Endothelial cell (in vitro differentiated cells): Measurements from ENCODE around the gene RNF183. TPM values are rescaled to one million over a fixed set of nuclear protein-coding genes. Genes with fewer than 3 reads are reported as not detected.
A peak's percentile ranks its signal among the peaks of the same experiment; 100 is the strongest.

Experiments
- DNase-seq: peaks from one replicate; pipeline ENCODE4 v3.0.0; 2021; ENCODE audit warnings: low spot score
- H3K27ac Mint-ChIP-seq: one replicate; pipeline ENCODE4 v1.8.0; 2021; ENCODE audit warnings: mixed read lengths, inconsistent platforms; ENCODE audit not compliant: unreplicated experiment
- H3K27me3 Mint-ChIP-seq: one replicate; pipeline ENCODE4 v1.8.0; 2021; ENCODE audit warnings: mild to moderate bottlenecking, moderate library complexity, mixed read lengths, inconsistent platforms; ENCODE audit not compliant: unreplicated experiment
- H3K36me3 Mint-ChIP-seq: one replicate; pipeline ENCODE4 v1.8.0; 2021; ENCODE audit warnings: mild to moderate bottlenecking, low read depth, mixed read lengths, inconsistent platforms; ENCODE audit not compliant: unreplicated experiment
- H3K4me1 Mint-ChIP-seq: one replicate; pipeline ENCODE4 v1.8.0; 2021; ENCODE audit warnings: mild to moderate bottlenecking, mixed read lengths, inconsistent platforms; ENCODE audit not compliant: unreplicated experiment
- H3K4me3 Mint-ChIP-seq: one replicate; pipeline ENCODE4 v1.8.0; 2021; ENCODE audit warnings: mild to moderate bottlenecking, mixed read lengths, inconsistent platforms; ENCODE audit not compliant: unreplicated experiment
- H3K9me3 Mint-ChIP-seq: one replicate; pipeline ENCODE4 v1.8.0; 2021; ENCODE audit warnings: mixed read lengths, inconsistent platforms; ENCODE audit not compliant: unreplicated experiment
- total RNA-seq: library from RNA; stranded (reverse); fragmentation: NEBNext Ultra II Directional; extraction: Animal tissue kit (Norgen Biotek cat#: 25700); gene quantifications from one replicate; pipeline ENCODE4 v1.2.1, GENCODE V29; 2021; ENCODE audit not compliant: unreplicated experiment
- TF ChIP-seq, protein P1 (sequence below): fragments of 200-600 bp; sonication (generic); IDR thresholded peaks from one replicate; pipeline ENCODE4 v1.5.0; 2021; ENCODE audit warnings: antibody characterized with exemption; ENCODE audit not compliant: unreplicated experiment

The RNF183 gene
- total RNA-seq, 1 donor from 2014 or later = not detected

DNA sequence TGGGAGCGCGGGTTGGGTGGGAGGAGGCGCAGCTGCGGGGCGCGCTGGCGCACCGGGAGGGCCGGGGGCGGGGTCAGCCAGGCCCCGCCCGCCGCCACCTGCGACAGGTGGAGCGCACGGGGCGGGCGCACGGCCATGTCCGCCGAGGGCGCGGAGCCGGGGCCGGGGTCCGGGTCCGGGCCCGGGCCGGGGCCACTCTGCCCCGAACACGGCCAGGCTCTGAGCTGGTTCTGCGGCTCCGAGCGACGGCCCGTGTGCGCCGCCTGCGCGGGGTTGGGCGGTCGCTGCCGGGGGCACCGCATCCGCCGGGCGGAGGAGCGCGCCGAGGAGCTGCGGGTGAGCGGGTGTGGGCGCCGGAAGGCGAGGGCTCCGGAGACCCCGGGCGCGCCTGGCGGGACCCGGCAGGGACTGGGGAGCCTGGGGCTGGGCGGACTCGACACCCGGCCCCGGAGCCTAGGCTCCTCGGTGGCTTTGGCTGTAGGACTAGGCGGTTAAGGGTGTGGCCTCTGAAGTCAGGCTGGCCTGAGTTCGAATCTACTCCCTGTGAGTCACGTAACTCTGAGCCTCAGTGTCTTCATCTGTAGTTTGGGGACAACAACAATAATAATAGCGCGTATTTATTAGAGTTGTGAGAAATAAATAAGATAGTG, 46.4 kb upstream of the RNF183 start, which contains the start of gene BSPRY:
TSS of gene BSPRY (plus strand) at position 97 of the 650 bp plus-strand sequence. CDS start at position 136, 39 bp downstream.
- Mint-ChIP-seq H3K27me3 (peaks cover 12% of the 10 kb centered on the region), H3K4me3 (peak within 1 kb of the TSS; percentile 83), H3K4me1 (peaks cover 9% of the 10 kb centered on the region), H3K9me3 (no peaks in the 10 kb centered on the region), H3K36me3 (no peaks in the 10 kb centered on the region), H3K27ac (no peak within 1 kb of the TSS)
- TF ChIP-seq, protein P1, sequence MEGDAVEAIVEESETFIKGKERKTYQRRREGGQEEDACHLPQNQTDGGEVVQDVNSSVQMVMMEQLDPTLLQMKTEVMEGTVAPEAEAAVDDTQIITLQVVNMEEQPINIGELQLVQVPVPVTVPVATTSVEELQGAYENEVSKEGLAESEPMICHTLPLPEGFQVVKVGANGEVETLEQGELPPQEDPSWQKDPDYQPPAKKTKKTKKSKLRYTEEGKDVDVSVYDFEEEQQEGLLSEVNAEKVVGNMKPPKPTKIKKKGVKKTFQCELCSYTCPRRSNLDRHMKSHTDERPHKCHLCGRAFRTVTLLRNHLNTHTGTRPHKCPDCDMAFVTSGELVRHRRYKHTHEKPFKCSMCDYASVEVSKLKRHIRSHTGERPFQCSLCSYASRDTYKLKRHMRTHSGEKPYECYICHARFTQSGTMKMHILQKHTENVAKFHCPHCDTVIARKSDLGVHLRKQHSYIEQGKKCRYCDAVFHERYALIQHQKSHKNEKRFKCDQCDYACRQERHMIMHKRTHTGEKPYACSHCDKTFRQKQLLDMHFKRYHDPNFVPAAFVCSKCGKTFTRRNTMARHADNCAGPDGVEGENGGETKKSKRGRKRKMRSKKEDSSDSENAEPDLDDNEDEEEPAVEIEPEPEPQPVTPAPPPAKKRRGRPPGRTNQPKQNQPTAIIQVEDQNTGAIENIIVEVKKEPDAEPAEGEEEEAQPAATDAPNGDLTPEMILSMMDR = no peak
- DNase-seq = peak; percentile 26

DNA sequence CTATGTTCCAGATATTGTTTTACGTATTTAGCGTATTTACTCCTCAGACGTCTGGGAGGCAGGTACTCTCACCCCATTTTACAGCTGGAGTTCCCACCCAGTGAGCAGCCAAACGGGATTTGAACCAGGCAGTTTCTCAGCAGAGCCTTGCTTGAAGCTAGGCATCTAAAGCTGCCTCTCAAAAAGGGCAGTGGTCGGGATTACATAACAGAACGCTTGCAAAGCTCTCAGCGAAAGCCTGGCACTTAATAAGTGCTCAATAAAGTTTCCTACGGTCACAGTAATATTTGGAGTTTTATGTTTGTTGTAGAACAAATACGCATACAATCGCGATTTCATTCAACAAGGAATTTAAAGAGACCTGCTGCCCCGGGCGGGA, 45.9 kb upstream of the RNF183 start:
- Mint-ChIP-seq H3K4me3 (peak overlapping the region; percentile 83), H3K4me1 (peaks cover 9% of the 10 kb centered on the region), H3K27me3 (peaks cover 12% of the 10 kb centered on the region), H3K27ac (no peak overlapping the region), H3K9me3 (no peaks in the 10 kb centered on the region), H3K36me3 (no peaks in the 10 kb centered on the region)
- TF ChIP-seq, protein P1 = no peak
- DNase-seq = no peak

DNA sequence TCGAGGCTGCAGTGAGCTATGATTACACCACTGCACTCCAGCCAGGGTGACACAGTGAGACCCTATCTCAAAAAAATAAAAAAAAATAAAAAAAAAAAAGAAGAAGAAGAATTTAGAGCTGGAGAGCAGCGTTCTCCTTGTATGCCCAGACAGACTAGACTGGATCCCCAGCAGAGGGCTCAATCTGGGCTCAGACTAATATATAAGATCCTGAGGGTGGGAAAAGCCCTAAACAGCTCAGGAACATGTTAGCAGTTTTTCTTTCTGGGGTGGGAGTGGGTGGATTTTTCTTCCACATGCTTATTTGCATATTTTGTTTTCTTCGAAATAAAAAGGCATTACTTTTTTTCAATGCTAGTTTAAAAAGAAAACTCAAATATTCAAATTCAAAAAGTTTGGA, 45.3 kb upstream of the RNF183 start:
- no peak for DNase-seq
- TF ChIP-seq, protein P1 = no peak
- Mint-ChIP-seq H3K36me3 (no peaks in the 10 kb centered on the region), H3K4me3 (no peak overlapping the region), H3K4me1 (peaks cover 9% of the 10 kb centered on the region), H3K27ac (no peak overlapping the region), H3K27me3 (peaks cover 11% of the 10 kb centered on the region), H3K9me3 (no peaks in the 10 kb centered on the region)

DNA sequence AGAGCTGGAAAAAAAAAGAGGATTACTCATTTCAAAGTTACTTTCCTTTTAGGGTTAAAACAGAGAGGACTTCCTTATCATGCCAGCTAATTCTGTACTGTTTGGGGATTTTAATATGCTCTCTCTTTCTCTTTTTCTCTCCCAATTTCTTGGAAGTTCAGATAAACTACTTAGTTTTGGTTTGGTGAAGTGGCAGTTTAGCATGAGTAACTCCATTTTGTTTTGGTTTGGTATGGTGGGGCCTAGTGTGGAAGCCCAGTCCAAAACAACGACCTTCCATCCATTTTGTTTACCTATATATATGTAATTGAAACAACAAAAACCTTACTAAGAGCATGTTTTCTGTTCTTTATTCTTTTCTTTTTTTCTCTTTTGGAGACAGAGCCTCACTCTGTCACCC, 42.5 kb upstream of the RNF183 start:
- no peak overlapping the region for H3K4me3 Mint-ChIP-seq
- TF ChIP-seq, protein P1 = no peak
- H3K27me3 Mint-ChIP-seq = peaks cover 14% of the 10 kb centered on the region
- H3K4me1 Mint-ChIP-seq = peaks cover 5% of the 10 kb centered on the region
- no peaks in the 10 kb centered on the region for H3K36me3 Mint-ChIP-seq
- no peak for DNase-seq
- H3K27ac Mint-ChIP-seq = no peak overlapping the region
- H3K9me3 Mint-ChIP-seq = no peaks in the 10 kb centered on the region

DNA sequence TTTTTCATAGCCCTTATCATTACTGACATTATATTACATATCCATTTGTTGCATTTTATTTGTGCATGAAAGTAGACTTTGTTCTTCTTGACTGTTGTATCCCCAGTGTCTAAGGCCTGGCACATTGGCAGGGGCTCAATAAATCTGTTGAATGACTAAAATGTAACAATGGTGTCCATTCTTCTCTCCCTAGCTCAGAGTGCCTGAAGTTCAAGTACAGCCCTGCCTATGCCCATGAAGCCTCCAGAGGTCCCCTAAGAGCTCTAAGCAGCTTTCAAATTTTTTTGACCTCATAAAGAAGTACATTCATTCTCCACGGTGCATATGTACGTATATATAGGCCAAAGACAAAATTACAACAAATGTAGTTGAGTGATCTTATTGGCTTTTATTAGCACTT, 42.0 kb upstream of the RNF183 start:
- no peak overlapping the region for H3K27ac Mint-ChIP-seq
- no peaks in the 10 kb centered on the region for H3K9me3 Mint-ChIP-seq
- H3K4me3 Mint-ChIP-seq = no peak overlapping the region
- TF ChIP-seq, protein P1 = no peak
- peaks cover 2% of the 10 kb centered on the region for H3K4me1 Mint-ChIP-seq
- H3K27me3 Mint-ChIP-seq = peaks cover 12% of the 10 kb centered on the region
- DNase-seq = no peak
- H3K36me3 Mint-ChIP-seq = no peaks in the 10 kb centered on the region
